ENCODE results near the gene TRIM26. TPM values are rescaled to one million over a fixed set of nuclear protein-coding genes. Genes with fewer than 3 reads are reported as not detected.

TRIM26 gene
- total and polyA plus RNA-seq, 2 of the 13 experiments (the other 11 are each of a cell fraction or from before 2014, with no cell fraction given) = 27.1 to 38.7 TPM

- TF ChIP-seq, protein P1, sequence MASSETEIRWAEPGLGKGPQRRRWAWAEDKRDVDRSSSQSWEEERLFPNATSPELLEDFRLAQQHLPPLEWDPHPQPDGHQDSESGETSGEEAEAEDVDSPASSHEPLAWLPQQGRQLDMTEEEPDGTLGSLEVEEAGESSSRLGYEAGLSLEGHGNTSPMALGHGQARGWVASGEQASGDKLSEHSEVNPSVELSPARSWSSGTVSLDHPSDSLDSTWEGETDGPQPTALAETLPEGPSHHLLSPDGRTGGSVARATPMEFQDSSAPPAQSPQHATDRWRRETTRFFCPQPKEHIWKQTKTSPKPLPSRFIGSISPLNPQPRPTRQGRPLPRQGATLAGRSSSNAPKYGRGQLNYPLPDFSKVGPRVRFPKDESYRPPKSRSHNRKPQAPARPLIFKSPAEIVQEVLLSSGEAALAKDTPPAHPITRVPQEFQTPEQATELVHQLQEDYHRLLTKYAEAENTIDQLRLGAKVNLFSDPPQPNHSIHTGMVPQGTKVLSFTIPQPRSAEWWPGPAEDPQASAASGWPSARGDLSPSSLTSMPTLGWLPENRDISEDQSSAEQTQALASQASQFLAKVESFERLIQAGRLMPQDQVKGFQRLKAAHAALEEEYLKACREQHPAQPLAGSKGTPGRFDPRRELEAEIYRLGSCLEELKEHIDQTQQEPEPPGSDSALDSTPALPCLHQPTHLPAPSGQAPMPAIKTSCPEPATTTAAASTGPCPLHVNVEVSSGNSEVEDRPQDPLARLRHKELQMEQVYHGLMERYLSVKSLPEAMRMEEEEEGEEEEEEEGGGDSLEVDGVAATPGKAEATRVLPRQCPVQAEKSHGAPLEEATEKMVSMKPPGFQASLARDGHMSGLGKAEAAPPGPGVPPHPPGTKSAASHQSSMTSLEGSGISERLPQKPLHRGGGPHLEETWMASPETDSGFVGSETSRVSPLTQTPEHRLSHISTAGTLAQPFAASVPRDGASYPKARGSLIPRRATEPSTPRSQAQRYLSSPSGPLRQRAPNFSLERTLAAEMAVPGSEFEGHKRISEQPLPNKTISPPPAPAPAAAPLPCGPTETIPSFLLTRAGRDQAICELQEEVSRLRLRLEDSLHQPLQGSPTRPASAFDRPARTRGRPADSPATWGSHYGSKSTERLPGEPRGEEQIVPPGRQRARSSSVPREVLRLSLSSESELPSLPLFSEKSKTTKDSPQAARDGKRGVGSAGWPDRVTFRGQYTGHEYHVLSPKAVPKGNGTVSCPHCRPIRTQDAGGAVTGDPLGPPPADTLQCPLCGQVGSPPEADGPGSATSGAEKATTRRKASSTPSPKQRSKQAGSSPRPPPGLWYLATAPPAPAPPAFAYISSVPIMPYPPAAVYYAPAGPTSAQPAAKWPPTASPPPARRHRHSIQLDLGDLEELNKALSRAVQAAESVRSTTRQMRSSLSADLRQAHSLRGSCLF (CRISPR knock-in tag; IDR thresholded peaks at IDR 0.05; ENCODE audit: borderline replicate concordance) = peak; percentile 87; the same call in 1 of the 2 replicates
- 0 out of 2 replicates have a peak, but pooled peaks have one; percentile 17 for TF ChIP-seq ZNF3 (CRISPR knock-in tag; IDR thresholded peaks at IDR 0.05)
- peak; percentile 80 for TF ChIP-seq NFKBIZ (CRISPR knock-in tag; IDR thresholded peaks at IDR 0.05)
- TF ChIP-seq, protein P2, sequence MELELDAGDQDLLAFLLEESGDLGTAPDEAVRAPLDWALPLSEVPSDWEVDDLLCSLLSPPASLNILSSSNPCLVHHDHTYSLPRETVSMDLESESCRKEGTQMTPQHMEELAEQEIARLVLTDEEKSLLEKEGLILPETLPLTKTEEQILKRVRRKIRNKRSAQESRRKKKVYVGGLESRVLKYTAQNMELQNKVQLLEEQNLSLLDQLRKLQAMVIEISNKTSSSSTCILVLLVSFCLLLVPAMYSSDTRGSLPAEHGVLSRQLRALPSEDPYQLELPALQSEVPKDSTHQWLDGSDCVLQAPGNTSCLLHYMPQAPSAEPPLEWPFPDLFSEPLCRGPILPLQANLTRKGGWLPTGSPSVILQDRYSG (CRISPR knock-in tag; IDR thresholded peaks at IDR 0.05) = peak; percentile 91
- peak; percentile 80 for TF ChIP-seq ZNF12 (CRISPR knock-in tag; IDR thresholded peaks at IDR 0.05)
- TF ChIP-seq ZBTB38 (CRISPR knock-in tag; IDR thresholded peaks at IDR 0.05) = peak; percentile 66
- TF ChIP-seq ZNF703 (CRISPR knock-in tag; IDR thresholded peaks at IDR 0.05; ENCODE audit: borderline replicate concordance) = peak; percentile 18; the same call in 1 of the 2 replicates
- TF ChIP-seq, protein P3, sequence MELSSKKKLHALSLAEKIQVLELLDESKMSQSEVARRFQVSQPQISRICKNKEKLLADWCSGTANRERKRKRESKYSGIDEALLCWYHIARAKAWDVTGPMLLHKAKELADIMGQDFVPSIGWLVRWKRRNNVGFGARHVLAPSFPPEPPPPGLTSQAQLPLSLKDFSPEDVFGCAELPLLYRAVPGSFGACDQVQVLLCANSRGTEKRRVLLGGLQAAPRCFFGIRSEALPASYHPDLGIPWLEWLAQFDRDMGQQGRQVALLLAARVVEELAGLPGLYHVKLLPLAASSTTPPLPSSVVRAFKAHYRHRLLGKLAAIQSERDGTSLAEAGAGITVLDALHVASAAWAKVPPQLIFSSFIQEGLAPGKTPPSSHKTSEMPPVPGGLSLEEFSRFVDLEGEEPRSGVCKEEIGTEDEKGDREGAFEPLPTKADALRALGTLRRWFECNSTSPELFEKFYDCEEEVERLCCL (CRISPR knock-in tag; IDR thresholded peaks at IDR 0.05; ENCODE audit: borderline replicate concordance) = peak; percentile 91; the same call in 1 of the 2 replicates
- TF ChIP-seq EEA1 (CRISPR knock-in tag; IDR thresholded peaks at IDR 0.05; ENCODE audit: borderline replicate concordance) = peak; percentile 77; the same call in 1 of the 2 replicates
- no peak; the same call in 1 of the 2 replicates for TF ChIP-seq SIX1 (CRISPR knock-in tag; IDR thresholded peaks at IDR 0.05; ENCODE audit: borderline replicate concordance)
- peak; percentile 84 for TF ChIP-seq ZNF781 (CRISPR knock-in tag; IDR thresholded peaks at IDR 0.05; ENCODE audit: borderline replicate concordance, not compliant biosample characterization)
- peak; percentile 86 for TF ChIP-seq PATZ1 (CRISPR knock-in tag; IDR thresholded peaks at IDR 0.05)
- peak; percentile 94 for TF ChIP-seq UBTF (CRISPR knock-in tag; IDR thresholded peaks at IDR 0.05)
- TF ChIP-seq ZNF782 (CRISPR knock-in tag; IDR thresholded peaks at IDR 0.05; ENCODE audit: borderline replicate concordance) = no peak
- 0 out of 2 replicates have a peak, but pooled peaks have one; percentile 60 for TF ChIP-seq FOXJ3 (CRISPR knock-in tag; IDR thresholded peaks at IDR 0.05; ENCODE audit: borderline replicate concordance)
- TF ChIP-seq NCOR1 (IDR thresholded peaks at IDR 0.05; ENCODE audit: borderline replicate concordance, low read length) = no peak
These were observed 901 bp upstream of the TRIM26 start (continued) for GRCh38 chr6:30213957-30214656.
